GM21447 (cell line): ENCODE data around the gene BLOC1S4.
"Not testable (repeated sequence)": the region's sequence is repeated elsewhere in the genome, so short reads cannot be mapped to it uniquely, and the experiment has no call there.

Source experiments
- ATAC-seq: cut with Tn5 transposase; IDR thresholded peaks from one replicate; pipeline ENCODE4 v1.9.1; 2021; ENCODE audit not compliant: unreplicated experiment

BLOC1S4 gene

DNA sequence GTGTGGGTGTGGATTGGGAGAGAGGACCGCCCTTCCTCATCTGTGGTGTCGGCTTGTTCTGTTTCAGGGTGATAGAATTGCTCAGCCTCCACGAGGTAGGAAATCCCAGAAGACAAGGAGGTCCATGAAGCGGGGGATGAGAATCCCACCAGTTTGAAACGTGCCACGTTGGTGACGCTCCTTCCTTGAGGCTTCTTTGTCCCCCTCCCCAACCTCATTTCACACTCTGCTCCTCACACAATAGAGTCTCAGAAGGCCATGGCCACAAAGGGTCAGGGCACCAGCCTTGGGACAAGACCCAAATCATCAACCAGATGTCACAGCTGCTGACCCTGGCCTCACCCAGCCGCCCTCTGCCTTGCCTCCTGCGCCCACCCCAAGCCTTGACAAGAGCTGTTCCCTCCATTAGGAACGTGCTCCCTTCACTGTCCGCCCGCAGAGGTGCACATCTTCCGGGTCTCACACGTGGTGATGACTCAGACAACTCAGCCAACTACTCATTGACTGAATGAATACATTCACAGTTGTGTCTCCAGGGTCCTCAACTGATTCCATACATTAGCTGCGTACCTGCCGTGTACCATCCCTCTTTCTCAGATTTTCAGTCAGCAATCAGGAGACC is 18.3 kb downstream of the BLOC1S4 start:
- ATAC-seq, result no peak

GRCh38 chr4:6739920-6740319 is 23.9 kb downstream of the BLOC1S4 start:
- no peak for ATAC-seq

DNA sequence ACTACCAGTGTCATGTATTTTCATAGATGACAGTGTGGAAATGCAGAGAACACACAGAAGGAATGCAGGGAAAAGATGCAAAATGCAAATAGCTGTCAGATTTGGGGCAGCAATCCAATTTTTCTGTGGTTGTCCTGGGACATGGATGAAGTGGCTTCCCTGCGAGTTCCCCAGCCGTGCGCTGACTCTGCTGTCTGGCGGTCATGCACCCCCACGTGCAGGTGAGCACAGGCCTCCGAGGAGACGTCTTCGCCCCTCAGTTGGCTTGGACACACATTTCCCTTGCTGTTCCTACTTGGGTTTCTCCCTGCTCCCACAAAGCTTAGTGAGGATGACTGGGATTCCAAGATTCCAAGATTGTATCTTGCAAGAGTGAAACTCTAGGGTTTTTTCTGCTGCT is 24.4 kb downstream of the BLOC1S4 start:
- no peak for ATAC-seq

DNA sequence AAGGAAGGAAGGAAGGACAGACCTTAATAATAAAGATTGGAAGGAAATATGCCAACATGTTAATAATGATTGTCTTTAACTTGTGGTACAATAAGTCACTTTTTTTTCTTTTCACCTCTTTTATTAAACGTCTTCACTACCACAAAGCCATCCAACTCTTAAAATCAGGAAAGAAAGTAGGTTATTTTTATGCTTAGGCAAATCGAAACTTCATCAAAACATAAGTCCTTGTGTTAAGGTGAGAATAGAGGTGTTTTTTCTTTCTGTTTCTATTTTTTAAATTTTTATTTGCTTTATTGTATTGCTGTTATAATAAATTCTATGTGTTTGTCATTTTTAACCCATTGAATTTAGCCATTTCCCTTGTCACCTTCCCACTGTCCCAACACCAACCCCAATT is 26.5 kb downstream of the BLOC1S4 start:
- ATAC-seq, result no peak

DNA sequence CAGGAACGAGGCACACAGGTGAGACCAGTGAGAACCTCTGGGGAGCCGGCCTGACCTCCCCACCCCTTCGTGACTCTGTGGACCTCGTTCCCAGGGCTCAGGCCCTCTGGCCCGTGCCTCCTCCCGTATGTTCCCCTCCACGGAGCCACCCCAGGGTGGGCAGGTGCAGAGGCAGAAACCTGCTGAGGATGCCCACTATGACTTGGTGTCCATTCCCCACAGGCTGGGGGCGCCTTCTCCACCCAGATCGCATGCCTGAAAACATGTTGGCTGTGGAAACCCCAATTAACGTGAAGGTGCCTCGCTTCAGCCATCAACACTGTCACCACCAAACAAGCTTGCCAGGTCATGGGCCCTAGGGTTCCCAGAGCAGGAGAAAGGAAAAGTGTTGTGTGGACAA is 27.0 kb downstream of the BLOC1S4 start:
- no peak for ATAC-seq

GRCh38 chr4:6746721-6747293 is 30.8 kb downstream of the BLOC1S4 start:
- ATAC-seq, result no peak

DNA sequence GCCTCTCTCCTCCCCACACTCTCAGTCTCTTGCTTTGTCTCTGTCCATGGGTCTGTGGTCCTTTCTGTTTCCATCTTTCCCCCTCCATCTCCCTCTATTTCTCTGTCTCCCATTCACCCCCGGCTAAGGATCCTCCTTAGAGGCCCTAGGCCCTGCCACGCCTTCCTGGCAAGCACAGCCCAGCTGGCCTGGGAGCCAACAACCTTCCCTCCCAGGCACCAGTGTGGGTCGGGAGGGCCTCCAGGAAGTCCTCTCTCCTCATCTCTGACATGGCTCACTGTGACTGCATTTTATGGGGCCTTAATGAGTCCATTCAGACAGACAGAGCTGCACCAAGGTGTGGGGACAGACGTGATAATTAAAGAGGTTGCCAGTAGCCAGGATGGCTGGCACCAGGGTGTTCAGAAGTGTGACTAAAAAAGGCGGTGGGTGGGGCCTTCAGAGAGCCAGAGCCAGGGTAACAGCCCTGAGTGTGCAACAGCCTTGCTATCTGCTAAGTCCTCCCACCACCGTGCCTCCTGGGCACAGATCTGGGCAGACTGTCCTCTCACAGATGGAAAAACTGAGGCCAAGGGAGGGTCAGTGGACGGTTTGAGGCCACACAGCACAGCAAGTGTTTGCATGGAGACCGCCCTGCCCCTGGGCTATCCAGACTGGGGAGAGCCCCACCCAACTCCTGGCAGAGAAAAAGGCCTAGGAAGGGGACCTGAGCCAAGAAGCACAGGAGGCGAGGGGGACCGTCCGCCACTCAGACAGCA is 31.5 kb downstream of the BLOC1S4 start:
- ATAC-seq, result no peak

DNA sequence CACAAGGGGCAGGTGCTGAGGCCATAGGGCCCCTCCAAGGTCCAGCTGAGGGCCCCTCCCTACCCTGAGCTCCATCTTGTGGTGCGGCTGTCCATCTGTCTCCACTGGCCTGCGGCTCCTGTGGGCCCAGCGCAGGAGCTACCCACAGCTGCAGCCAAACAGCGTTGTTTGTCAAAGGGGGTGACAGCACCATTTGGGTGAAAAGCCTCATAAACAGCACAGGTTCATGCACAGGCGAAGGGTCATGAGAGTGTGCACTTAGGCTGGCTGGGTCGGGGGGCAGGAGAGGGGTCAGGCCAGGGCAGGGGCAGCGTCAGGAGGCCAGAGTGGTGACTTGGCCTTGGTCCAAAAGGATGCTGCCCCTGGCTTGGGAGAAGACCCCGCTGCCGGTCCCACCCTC is 32.3 kb downstream of the BLOC1S4 start:
- ATAC-seq, result no peak

DNA sequence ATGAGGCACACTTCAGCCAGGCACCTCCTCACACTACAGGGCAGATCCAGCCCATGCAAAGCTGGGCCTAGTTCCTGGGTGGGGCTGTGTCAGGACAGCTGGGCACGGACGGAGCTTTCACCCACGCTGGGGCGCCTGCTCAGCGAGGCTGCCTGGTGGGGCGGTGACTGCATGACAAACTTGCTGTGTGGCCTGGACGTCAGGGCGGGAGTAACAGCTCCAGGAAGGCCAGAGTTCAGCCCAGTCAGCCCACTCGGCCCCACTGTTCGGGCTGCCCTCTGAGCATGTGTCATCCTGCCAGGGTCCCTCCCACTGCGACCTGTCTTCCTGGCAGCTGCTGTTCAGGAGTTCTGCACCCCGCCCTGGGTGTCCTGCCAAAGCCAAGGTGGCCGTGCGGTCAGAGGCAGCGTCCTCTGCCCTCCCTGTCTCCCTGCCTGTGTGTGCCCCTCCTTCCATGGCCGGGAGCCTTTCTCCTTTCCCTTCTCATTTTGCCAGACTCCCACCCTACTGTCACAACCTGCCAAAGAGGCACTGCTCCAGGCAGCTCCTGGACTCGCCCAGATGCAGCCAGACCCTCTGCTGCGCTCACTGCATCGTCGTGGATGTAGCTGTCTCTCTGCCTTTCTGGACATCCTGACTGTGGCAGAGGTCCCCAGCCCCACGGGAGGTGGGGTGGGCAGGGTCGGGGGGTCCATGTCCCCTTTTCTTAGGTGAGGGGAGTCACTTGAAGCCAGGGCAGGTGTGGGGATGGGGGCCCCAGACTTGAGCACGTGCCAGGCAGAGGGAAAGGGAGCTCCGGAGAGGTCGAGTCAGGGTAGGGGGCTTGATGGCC is 33.6 kb downstream of the BLOC1S4 start:
- no peak for ATAC-seq

- ATAC-seq, result no peak
Observed at GRCh38 chr4:6750286-6751221, 34.6 kb downstream of the BLOC1S4 start.

DNA sequence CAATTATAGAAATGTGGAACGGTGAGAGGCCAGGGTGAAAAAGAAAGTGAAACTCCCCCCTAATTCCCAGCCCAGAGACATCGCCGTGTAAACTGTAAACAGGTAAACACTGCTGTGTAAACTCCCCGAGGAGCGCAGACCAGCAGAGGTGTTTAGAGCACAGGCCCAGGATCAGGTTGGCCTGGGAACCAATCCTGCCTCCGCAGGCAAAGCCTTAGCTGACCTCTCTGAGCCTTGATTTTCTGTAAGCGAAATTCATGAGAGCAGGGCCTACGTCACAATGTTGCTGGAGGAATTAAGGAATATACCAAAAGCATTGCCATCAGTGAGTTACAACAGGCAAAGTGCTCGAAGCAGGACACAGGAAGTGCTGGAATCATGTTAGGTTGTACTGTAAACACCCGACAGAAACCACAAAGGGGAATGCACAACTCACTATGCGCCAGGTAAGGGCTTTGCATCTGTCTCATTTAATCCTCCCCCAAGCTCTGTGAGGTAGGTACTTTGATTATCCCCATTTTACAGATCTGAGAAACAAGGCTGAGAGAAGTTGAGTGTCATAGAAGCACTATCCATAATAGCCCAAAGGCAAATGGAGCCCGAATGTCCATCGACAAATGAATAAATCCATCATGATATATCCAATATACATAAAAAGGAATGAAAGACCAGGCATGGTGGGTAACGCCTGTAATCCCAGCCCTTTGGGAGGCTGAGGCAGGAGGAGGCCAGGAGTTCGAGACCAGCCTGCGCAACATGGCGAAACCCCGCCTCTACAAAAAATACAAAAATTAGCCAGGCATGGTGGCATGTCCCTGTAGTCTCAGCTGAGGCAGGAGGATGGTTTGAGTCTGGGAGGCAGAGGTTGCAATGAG is 35.9 kb downstream of the BLOC1S4 start:
- no peak for ATAC-seq

DNA sequence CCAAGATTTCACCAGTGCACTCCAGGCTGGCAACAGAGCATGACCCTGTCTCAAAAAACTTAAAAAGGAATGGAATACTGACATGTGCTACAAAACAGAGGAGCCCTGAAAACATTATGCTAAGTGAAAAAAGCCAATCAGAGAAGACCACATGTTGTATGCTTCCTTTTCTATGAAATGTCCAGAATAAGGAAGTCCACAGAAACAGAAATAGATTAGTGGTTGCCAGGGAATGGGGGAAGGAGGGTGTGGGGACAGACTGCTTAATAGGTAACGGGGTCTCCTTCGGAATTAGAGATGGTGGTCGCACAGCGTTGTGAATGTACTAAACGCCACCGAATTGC is 36.5 kb downstream of the BLOC1S4 start:
- no peak for ATAC-seq

DNA sequence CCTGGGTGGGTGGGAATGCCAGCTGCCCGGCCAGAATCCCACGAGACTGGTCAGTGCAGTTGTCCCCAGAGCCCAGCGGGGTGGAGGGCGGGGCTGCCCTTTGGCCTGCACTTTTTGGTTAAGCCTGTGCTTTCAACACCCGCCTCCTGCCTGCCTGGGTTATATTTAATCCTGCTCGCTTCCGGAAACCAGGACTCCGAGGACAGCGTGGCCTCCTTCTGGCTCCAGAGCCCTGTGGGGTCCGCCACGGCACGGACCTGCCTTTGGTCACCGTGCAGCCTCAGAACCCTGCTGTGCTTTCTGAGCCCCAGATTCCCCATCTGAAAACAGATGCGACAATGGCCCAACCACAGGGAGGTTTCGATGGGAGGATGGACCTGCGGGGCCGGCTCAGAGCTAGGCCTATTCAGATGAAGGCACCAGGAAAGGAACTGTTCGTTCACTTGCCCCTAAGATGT is 37.2 kb downstream of the BLOC1S4 start:
- no peak for ATAC-seq

DNA sequence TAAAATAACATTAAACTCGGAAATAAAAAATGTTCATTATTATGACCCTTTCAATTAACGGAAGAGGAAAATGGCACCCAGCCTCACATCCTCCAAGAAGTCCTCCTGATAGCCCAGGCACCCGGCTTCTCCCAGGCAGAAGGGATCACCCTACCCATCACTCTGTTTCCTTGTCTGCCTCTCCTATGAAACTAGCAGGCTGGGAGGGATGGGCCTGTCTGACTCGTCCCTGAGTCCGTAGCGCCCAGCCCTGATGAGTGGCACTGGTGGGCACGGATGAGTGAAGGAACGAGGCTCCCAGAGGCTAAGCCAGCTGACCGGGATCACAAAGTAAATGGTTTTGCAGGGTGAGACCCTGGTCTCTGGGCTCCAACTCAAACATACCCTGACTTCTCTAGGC is 37.9 kb downstream of the BLOC1S4 start:
- ATAC-seq, result no peak

DNA sequence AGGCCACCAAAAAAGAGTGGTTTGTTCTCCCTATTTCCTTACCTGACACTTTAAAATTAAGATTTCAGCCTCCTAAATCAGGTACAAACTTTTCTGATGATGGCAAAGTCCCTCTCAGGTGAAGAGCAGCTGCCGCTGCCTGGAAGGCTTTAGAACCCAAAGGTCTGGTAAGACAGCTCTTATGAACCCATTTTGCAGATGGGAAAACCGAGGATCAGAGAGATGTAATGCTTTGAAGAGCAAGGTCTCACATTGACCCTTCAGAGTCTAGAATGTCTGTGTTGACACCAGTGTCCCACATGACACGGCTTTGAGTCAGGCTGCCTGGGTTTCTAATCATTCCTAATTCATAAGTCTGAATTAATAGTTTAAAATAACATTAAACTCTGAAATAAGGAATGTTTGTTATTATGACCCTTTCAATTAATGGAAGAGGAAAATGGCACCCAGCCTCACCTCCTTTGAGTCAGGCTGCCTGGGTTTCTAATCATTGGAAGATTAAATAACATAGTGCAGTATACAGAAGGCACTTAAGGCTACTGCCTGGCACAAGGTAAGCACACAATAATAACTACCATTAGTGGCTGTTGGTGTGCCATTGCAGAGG is 38.6 kb downstream of the BLOC1S4 start:
- ATAC-seq, result no peak

DNA sequence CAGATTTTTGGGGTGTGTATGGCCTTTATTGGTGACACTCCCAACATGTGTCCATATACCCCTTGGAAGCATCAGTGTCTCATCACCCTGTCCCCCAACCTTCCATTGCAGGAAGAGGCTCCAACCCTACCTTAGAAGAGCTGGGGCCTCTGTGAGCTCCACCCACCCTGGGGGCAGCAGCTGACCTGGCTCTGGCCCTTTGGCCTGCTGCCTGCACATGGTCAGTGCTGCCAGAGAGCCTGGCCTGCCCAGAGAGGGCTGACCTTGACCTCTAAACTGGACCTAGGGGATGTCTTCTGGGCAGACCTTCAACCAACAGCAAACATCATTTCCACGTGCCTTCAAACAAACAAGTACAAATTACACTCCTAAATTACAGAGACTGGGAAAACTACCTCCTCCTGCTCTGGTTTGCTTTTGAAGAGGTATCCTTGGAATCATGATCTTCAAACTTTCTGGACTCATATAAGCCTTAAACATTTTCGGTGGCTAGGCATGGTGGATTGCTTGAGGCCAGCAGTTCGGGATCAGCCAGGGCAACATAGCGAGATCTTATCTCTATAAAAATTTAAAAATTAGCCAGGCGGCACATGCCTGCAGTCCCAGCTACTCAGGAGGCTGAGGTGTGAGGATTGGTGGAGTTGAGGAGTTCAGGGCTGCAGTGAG is 39.2 kb downstream of the BLOC1S4 start:
- ATAC-seq, result no peak

DNA sequence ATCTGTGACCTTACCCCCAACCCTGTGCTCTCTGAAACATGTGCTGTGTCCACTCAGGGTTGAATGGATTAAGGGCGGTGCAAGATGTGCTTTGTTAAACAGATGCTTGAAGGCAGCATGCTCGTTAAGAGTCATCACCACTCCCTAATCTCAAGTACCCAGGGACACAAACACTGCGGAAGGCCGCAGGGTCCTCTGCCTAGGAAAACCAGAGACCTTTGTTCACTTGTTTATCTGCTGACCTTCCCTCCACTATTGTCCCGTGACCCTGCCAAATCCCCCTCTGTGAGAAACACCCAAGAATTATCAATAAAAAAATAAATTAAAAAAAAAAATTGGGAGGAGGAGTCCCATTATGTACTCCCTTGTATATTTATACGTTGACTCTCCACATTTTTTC is 40.4 kb downstream of the BLOC1S4 start:
- ATAC-seq, result not testable (repeated sequence)

GRCh38 chr4:6758728-6759127 is 42.8 kb downstream of the BLOC1S4 start:
- no peak for ATAC-seq

DNA sequence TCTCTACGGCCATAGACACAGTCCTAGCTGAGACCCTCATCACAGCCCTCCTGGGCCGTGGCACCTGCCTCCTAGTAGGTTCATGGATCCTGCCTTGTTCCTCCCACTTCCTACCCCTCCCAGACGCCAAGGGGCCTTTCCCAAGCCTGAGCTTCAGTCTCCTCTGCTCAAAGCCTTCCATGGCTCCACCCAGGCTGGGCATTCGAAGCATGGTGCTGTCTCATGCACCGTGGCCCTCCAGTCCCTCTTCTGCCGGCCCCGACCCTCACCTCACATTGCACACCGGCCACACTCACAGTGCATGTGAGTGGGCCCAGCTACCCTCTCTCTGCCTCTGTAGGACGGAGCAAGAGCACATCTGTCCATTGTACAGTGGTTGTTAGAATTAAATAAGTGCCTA is 44.9 kb downstream of the BLOC1S4 start:
- no peak for ATAC-seq
